SIG-M5 treated with dmso at 0.1 percent for 504 hours (cell line): ENCODE data around the gene HNRNPL.
"Not testable (repeated sequence)": the region's sequence is repeated elsewhere in the genome, so short reads cannot be mapped to it uniquely, and the experiment has no call there.

Experiments used
- DNase-seq: peaks from one replicate; lab custom pipeline; 2025; ENCODE audit not compliant: unreplicated experiment; lab: John Stamatoyannopoulos, UW

Gene HNRNPL

GRCh38 chr19:38849860-38850435 lies at the start of gene HNRNPL:
HNRNPL (minus strand) TSS chr19:38849986; CDS start chr19:38849966, 20 bp downstream.
- peak; percentile 100 for DNase-seq

- DNase-seq = no peak
These were observed 49.1 kb upstream of the HNRNPL start for GRCh38 chr19:38898788-38899446.

DNA sequence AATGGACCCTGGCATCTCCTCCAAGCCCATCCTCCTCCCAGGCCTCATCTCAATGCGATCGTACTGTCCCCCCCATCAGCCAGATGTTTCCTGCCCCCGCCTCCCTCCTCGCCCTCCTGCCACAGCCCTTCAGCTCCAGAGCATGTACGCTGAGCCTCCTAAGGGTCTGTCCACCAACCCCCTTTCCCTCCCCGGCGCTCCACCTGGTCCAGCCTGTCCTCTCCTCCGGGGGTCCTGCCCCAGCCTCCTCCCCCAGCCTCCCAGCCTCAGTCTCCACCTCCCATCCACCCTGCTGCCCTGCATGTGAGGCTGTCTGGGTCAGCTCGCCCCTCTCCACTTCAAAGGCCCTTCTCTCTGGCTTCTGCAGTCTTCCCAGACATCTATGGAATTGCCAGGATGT lies 45.2 kb upstream of the HNRNPL start:
- no peak for DNase-seq

DNA sequence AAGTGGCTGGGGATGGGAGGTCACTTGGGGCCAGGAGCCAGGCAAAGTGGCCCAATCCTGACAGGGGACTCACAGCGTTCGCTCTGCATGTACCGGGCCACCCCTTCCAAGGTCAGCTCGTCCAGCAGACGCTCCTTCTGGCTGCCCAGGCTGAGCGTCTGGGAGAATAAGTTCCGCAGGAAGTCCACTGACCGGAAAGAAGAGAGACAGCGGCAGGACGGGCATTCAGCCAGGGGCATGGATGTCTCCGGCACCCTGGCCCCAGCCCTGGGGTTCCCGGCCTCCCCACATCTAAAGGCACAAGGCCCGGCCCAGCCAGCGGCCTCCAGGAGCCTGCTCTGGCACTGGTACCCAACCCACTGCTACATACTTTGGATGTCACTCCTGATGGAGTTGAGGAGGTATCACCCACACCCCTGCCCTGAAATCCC lies 43.6 kb upstream of the HNRNPL start:
- no peak for DNase-seq

DNA sequence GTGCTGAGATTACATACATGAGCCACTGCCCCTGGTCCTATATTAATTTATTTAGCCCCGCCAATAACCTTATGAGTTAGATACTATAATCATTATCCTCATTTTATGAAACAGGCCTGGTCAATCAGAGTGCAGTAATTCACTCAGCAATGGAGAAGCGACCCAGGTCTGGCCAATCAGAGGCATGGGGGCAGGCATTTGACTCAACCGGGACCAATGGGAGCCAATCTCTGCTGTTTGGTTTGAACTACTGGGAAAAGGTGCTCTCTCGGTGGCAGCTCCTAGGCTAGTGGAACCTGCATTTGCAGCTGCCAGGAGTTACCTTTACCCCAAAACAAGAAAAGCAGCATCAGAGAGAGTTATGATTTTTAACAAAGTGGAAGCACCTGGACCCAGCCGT lies 43.1 kb upstream of the HNRNPL start:
- DNase-seq = no peak

- no peak for DNase-seq
These were observed 42.0 kb upstream of the HNRNPL start for GRCh38 chr19:38891771-38892170.

DNA sequence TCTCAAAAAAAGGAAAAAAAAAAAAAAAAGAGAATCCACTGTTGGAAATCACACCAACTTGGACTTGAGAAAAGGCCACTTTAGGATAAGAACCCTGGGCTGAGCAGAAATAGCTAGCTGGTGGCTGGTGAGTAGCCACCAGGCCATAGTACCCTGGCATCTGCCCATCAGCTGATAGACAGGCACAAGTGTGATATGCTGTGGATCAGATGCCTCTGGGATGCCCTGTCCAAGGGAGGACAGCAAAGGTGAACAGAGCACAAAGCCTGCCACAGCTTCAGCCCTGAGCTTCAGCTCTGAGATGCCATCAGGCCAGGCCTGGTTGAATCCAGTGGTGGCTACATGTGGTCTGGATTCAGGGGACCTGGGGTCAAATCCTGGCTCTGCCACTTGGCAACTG lies 40.9 kb upstream of the HNRNPL start:
- DNase-seq = no peak

DNA sequence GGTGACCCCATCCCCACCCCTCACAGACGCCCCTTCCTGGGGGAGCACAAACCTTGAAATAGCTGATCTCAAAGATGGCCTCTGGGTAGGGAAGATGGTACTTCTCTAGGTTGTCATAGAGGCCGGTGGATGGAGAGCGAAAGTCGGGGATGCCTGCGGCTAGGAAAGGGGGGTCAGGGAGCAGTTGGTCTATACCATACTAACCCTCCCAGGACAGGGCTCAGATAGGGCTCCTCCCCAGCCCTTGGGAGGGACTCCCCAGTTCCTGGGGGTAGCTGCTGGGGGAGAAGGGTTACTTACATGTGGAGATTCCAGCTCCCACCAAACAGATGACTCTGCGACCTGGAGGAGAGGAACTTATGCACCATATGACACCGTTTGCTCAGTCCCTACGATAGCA lies 40.0 kb upstream of the HNRNPL start:
- DNase-seq = no peak

GRCh38 chr19:38888876-38889275 lies 39.1 kb upstream of the HNRNPL start:
- DNase-seq = no peak

GRCh38 chr19:38884691-38885090 lies 34.9 kb upstream of the HNRNPL start:
- not testable (repeated sequence) for DNase-seq

DNA sequence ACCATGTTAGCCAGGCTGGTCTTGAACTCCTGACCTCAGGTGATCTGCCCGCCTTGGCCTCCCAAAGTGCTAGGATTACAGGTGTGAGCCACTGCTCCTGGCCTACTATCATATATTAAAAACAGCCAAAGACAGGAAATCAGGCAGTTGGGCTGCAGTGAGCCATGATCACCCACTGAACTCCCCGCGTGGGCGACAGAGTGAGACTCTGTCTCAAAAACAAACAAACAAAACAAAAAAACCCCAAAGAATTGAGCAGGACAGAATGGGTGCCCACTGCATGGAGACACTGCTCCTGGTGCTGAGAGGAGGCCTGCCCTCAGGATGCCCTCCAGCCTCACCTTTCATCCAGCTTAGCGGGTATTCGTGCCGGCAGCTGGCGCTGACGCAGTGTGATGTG lies 33.5 kb upstream of the HNRNPL start:
- DNase-seq = no peak

GRCh38 chr19:38880882-38881609 lies 31.3 kb upstream of the HNRNPL start:
- no peak for DNase-seq

- no peak for DNase-seq
These were observed 30.5 kb upstream of the HNRNPL start for GRCh38 chr19:38880076-38880881.

DNA sequence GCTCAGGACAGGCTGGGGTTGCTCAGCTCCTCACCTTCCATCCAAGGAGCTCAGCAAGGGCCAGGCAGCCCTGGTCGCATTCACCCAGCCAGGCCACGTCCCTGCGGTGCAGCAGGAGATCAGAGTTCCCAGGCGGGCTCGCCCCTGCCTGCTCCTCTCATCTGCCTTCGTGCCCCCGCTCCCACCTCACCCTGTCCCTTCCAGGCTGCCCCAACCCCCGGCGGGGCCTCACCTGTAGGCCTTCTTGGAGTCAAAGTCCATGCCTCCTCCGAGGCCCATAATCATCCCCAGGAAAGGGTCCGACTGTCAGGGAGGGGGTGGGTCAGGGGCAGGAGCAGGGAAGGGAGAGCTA lies 29.6 kb upstream of the HNRNPL start:
- DNase-seq = no peak

DNA sequence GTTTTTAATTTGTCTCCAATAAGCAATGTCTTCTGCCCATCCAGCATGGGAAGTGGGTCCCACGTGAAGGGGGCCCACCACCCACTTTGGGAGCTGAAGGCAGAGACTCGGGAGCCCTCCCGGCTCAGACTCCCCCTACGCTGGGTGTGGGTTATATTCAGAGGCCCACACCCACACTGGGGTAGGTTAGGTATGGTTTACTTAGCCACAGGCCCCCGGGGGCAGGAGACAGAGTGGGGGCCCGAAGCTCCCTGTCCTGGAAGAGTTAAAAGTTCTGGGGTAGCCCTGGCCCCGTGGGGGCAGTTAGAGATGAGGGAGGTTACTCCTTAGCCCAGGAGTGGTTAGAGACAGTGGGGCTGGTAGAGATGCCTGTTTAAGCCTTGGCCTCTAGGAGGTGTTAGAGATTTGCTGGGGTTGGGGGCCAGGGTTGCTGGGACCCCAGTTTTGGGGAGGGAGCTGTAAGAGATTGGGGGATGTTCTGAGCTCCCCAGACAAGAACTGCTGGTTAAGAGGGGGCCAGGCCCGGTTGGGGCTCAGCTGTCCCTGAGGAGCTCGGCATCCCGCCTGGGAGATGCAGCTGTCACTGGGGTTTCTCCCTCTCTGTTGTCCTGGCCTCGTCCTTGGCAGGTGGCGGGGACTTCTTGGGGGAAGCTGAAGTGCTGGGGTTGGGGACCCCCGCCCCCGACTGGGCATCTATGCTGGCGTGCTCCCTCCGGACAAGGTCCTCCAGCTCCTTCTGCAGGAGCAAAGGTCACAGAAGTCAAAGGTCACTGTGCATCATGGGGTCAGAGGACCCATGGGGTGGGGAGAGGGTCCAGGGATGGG lies 29.0 kb upstream of the HNRNPL start:
- DNase-seq = no peak

GRCh38 chr19:38877781-38878574 lies 28.2 kb upstream of the HNRNPL start, which contains the start of gene RINL:
RINL (minus strand) TSS chr19:38878275; CDS start chr19:38876742, 1,533 bp downstream.
- DNase-seq = peak; percentile 57

GRCh38 chr19:38875656-38876395 lies 26.0 kb upstream of the HNRNPL start:
- DNase-seq = no peak

DNA sequence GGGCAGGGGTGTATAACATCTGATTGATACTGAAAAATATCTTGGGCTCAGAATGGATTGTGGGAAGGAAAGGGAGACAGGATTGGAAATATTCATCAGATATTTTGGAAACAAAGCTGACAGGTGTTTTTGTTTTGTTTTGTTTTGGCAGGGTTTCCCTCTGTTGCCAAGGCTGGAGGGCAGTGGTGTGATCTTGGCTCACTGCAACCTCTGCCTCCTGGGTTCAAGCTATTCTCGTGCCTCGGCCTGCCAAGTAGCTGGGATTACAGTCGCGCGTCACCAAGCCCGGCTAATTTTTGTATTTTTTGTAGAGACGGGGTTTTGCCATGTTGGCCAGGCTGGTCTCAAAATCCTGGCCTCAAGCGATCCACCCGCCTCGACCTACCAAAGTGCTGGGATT lies 23.6 kb upstream of the HNRNPL start:
- not testable (repeated sequence) for DNase-seq

GRCh38 chr19:38870612-38871011 lies 20.8 kb upstream of the HNRNPL start:
- DNase-seq = no peak
